ENCODE results near the gene ZFP90.

The ZFP90 gene

DNA sequence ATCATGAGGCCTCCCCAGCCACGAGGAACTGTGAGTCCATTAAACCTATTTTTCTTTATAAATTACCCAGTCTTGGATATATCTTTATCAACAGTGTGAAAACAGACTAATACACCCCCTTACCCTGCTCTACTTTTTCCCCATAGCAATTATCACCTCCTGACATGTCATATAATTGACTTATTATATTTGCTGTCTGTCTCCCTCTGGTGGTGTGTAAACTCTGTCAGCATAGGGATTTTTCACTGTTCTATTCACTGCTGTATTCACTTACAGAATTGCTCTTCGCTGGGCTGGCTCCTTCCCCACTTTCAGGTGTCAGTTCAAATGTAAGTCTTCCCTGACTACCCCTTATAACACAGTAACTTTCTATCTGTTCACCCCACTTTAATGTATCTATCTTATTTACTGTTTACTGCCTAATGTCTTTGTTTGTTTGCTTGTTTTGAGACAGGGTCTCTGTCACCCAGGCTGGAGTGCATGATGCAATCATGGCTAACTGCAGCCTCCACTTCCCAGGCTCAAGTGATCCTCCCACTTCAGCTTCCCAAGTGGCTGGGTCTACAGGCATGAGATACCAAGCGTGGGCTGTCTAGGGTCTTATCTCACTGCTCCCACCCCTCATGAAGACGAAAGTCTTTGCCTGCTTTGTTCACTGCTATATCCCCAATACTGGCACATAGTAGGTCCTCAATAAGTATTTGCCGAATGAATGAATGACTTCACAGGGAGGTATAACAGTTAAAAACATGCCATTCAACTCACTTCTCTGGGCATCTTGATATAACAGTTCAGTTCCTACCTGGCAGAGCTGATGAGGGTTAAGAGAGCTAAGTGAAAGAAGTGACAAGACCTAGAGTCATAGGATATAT, 53.6 kb downstream of the ZFP90 start:
- DNase-seq: peak; percentile 3

DNA sequence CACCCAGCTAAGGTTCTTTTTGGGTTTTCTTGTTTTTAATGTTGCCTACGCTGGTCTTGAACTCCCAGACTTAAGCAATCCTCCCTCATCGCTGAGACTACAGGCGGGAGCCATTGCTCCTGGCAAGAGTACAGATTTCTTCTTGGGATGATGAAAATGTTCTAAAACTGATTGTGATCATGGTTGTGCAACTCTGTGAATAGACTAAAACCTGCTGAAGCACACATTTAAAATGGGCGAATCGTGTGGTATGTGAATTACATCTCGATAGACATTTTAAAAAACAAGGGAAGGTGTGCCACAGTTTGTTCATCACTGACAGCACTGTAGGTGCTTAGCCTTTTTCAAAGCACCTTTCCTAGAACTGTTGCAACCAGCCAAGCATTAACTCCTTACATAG, 57.2 kb downstream of the ZFP90 start:
- DNase-seq: no peak

DNA sequence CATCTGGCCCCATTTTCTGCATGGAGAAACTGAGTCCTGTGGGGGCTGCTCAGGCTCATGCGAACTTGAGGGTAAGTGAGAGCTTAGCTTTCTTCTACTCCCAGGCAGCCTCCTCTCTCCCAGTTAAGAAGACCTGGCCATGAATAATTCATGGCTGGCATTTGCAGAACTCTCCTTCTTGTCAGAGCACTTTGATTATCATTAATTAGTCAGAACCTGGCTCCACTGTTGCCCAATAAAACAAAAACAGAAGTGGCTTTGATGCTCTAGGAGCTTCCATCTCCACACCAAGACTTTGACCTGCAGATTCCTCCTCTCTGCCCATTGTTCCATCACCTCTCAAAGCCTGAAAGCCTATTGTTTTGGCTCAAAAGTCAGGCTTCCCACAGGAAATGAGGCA, 60.5 kb downstream of the ZFP90 start:
- DNase-seq: no peak

DNA sequence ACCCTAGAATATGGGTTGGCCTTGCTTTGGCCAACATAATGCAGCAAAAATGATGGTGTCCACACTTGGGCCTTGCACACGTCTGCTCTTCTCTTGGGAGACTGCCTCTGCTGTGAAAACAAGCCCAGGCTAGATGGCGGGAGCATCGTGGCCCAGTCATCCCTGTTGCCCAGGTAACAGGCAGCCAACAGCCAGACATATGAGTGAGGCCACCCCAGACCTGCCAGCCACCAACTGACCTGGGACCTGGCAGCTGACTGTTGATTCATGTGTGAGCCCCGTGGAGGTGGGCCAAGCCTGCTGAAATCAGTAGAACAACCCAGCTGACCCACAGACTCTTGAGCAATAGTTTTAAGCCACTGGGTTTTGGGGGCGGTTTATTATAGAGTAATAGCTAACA, 66.7 kb downstream of the ZFP90 start:
- no peak for DNase-seq

DNA sequence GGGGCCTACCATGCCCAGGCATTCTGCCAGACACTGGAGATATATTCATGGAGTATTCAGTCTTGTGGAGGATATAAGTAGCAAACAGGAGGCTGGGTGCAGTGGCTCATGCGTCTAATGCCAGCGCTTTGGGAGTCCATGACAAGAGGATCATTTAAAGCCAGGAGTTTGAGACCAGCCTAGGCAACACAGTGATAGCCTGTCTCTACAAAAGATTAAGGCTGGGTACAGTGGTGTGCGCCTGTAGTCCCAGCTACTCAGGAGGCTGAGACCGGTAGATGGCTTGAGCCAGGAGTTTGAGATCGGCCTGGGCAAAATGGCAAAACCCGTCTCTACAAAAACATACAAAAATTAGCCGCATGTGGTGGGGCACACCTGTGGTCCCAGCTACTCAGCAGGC, 68.4 kb downstream of the ZFP90 start:
- no peak for DNase-seq

DNA sequence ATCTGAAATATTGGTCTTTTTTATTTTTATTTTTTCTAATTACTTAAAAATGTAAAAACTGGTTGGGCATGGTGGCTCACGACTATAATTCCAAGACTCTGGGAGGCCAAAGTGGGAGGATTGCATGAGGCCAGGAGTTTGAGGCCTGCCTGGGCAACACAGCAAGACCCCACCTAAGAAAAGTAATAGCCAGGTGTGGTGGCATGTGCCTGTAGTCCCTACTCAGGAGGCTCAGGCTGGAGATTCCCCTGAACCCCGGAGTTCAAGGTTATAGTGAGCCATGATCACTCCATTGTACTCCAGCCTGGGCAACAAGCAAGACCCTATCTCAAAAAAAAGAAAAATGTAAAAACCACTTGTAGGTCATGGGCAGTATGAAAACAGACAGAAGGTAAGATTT, 69.2 kb downstream of the ZFP90 start:
- no peak for DNase-seq

DNA sequence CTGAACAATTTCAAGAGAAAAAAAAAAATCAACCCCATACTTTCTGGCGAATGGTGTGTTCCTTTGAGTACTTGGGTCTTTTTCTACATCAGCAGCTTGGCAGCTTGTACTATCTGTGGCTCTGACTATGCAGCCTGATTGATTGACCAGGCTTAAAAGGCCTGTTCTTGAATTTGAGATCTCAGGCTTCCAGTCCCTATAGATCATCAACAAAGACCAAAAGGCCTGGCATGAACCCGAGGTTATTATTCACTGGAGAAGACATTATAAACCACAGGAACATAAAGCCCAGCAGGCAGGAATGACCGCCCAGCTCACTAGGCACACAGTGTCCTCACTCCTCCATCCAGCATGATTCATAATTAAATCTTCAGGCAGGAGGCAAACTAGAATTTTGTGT, 73.9 kb downstream of the ZFP90 start:
- DNase-seq: no peak

DNA sequence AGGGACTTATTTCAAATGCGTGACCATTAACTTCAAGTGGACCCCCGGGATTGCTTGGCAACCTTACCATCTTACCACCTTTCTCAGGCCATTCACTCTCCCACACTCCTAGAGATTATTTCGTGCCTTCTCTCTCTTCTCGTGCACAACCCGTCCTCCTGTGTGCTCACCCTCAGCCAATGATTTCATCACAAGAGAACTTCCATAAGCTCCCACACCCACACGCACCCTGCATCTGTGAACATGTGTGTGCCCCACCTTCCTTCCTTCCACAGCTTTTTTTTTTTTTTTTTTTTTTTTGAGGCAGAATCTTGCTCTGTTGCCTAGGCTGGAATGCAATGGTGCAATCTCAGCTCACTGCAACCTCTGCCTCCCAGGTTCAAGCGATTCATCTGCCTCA, 78.6 kb downstream of the ZFP90 start:
- no peak for DNase-seq

Data from NCI-H1092 (cell line).